Stimulated activated CD4-positive, alpha-beta T cell treated with anti-CD3 and anti-CD28 coated beads, Interleukin-1b, Interleukin-23, amount 100 ng/mL, for 24 hours (primary cell): ENCODE data around the gene TPP1.

Experiments
- DNase-seq, 4 experiments: peaks; one replicate each; pipeline ENCODE4 v3.0.0-alpha.2; 2020; ENCODE audit warnings: low read depth in 4 of 4, low spot score in 1 of 4

TPP1 gene

GRCh38 chr11:6647836-6648235 is 28.6 kb upstream of the TPP1 start:
- no peak for DNase-seq

- no peak for DNase-seq
Observed at GRCh38 chr11:6646918-6647679, 27.9 kb upstream of the TPP1 start.

GRCh38 chr11:6646576-6646917 is 27.3 kb upstream of the TPP1 start:
- no peak for DNase-seq

GRCh38 chr11:6646071-6646470 is 26.8 kb upstream of the TPP1 start:
- DNase-seq = no peak

- no peak for DNase-seq
Observed at GRCh38 chr11:6642957-6643356, 23.7 kb upstream of the TPP1 start.

GRCh38 chr11:6640985-6641701 is 21.9 kb upstream of the TPP1 start:
- DNase-seq = no peak

GRCh38 chr11:6640036-6640984 is 21.1 kb upstream of the TPP1 start:
- DNase-seq = no peak

- no peak for DNase-seq
Observed at GRCh38 chr11:6638429-6638828, 19.2 kb upstream of the TPP1 start.

- no peak for DNase-seq
Observed at GRCh38 chr11:6637871-6638270, 18.6 kb upstream of the TPP1 start.

GRCh38 chr11:6636480-6636879 is 17.3 kb upstream of the TPP1 start:
- no peak for DNase-seq

GRCh38 chr11:6635082-6635932 is 16.1 kb upstream of the TPP1 start:
- DNase-seq = no peak

- DNase-seq = no peak
Observed at GRCh38 chr11:6634534-6634933, 15.3 kb upstream of the TPP1 start.

GRCh38 chr11:6633422-6634408 is 14.5 kb upstream of the TPP1 start:
- no peak for DNase-seq

- DNase-seq = no peak
Observed at GRCh38 chr11:6632116-6633073, 13.2 kb upstream of the TPP1 start.

- no peak for DNase-seq
Observed at GRCh38 chr11:6631361-6631890, 12.2 kb upstream of the TPP1 start.

GRCh38 chr11:6630632-6631291 is 11.5 kb upstream of the TPP1 start:
- DNase-seq = no peak

GRCh38 chr11:6629892-6630631 is 10.8 kb upstream of the TPP1 start:
- DNase-seq = no peak
